NCI-H748 (cell line): ENCODE results near the gene LRP8.
A peak's percentile ranks its signal among the peaks of the same experiment; 100 is the strongest.
"Not testable (repeated sequence)": the region's sequence is repeated elsewhere in the genome, so short reads cannot be mapped to it uniquely, and the experiment has no call there.

Experiments
- DNase-seq: peaks from one replicate; lab custom pipeline; 2025; ENCODE audit not compliant: unreplicated experiment; lab: John Stamatoyannopoulos, UW

LRP8 gene

GRCh38 chr1:53285969-53286760 lies 41.7 kb downstream of the LRP8 start:
- DNase-seq: no peak

GRCh38 chr1:53285546-53285945 lies 42.3 kb downstream of the LRP8 start:
- no peak for DNase-seq

DNA sequence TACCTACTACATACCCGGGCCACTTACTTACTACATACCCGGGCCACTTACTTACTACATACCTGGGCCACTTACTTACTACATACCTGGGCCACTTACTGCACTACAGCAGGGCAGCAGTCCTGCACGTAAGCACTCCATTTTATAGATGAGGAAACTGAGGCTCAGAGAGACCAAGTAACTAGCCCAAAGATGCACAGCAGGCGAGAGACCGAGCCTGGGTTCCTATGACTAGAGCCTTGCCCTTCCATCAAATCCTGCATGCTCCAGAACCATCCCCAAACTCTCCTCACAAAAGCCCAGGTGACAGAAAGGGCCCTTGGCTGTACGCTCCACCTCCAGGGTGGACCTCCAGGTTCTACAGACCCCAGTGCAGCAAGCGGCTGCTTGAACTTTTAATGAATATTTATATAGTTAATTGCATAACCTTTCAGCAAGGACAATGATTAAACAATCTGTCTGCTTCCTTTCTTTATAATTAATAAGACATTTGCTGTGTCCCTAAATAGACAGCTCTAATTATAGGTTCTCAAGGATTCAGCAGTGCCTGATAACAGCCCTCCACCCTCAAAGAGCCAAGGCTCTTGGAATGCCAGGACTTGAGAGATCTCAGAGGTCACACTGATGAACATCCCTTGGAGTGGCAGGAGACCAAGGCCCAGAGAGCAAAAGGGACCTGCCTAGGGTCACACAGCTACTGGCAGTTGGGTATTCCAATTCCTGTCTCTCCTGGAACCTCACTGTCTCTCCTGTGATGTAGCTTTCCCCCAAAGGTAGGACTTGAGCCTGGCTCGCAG lies 43.4 kb downstream of the LRP8 start:
- no peak for DNase-seq

- DNase-seq: not testable (repeated sequence)
Observed at GRCh38 chr1:53283156-53283555, 44.7 kb downstream of the LRP8 start.

DNA sequence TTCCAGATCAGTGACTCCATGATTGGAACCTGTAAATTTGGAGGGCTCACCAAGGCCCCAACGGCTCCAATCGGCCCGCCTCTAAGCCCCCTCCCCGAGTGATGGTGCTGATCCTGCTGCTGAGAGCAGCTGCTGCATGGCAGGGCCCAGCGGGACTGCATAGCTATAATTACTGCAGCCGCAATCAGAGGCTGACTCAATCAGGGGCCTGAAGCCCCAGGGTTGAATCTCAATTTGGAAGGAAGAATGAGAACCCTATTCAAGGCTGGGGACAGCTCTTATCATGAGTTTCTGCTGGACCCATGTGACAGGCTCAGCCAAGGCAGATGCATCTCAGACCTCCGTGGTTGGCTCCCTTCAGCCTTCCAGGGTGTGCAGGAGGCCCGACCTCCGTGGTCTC lies 46.7 kb downstream of the LRP8 start:
- DNase-seq: no peak

GRCh38 chr1:53280496-53280895 lies 47.4 kb downstream of the LRP8 start:
- DNase-seq: no peak

GRCh38 chr1:53279296-53280200 lies 48.3 kb downstream of the LRP8 start:
- no peak for DNase-seq

GRCh38 chr1:53278298-53278725 lies 49.6 kb downstream of the LRP8 start:
- DNase-seq: peak; percentile 25

DNA sequence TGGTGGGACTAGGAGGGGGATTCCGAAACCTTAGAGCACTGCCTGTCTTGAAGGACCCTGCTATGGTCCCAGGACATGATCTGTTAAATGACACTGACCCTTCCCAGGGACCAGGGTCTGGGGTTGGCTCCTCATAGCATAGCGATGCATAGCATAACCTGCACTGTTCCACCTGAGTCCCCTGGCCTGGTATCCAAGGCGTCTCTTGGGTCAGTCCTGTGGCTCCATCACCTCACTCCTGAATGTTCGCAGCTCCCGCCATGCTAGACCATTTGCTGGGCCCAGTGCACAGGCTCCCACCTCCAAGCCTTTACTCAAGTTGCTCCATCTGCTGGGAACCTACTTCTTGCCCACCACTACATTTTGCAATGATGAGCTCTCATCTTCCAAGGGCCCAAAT lies 50.5 kb downstream of the LRP8 start:
- no peak for DNase-seq

DNA sequence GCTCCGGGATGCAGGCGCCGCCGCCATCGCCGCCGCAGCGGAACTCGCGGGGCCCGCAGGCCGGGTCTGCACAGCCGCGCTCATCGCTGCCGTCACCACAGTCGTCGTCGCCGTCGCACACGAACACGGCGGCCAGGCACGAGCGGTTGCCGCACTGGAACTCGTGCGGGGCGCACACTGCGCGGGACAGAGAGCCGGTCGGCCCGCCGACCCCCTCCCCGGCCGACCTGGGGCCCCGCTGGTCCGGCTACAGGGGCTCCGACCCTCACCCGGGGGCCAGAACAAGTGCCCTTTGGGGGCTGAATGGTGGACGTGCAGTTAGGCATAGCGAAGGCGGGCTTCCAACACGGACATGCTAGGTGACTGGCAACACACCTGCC lies 51.0 kb downstream of the LRP8 start:
- no peak for DNase-seq

GRCh38 chr1:53276153-53276901 lies 51.5 kb downstream of the LRP8 start:
- DNase-seq: no peak

DNA sequence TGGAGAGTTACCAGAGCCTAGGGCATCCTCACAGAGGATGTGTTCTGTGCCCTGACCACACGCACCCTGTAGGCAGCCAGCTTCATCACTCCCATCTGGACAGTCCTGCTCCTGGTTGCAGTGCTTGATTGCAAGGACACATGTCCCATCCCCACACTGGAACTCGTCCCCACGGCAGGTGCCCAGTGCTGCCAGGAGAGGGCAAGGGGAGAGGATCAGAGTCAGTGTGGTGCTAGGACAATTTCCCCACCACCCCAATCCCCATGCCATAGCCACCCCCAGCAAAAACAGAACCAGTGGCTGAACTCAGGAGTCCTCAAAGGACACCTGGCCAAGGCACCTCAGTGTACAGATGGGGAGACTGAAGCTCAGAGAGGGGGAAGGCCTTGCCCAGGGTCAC lies 52.3 kb downstream of the LRP8 start:
- no peak for DNase-seq

GRCh38 chr1:53274541-53275185 lies 53.2 kb downstream of the LRP8 start:
- no peak for DNase-seq

- DNase-seq: no peak
Observed at GRCh38 chr1:53274026-53274425, 53.8 kb downstream of the LRP8 start.

DNA sequence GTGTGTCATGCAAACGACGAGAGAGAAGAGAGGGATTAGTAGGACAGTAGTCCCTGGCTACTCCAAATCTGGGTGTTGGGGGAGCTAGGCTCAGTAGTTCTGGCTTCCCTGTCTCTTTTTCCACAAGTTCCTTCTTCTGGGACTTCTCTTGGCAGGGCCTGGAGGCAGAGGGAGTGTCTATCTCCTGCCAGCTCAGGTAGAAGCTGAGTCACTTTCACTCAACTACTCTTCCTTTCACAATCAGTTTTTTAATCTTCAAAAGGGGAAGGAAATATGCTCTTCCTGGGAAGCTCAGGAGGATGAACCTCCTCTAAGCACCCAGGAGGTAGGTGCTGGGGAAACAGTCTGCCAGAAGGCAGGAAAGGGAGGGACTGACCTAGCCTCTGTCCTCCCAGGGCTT lies 54.3 kb downstream of the LRP8 start:
- DNase-seq: no peak

DNA sequence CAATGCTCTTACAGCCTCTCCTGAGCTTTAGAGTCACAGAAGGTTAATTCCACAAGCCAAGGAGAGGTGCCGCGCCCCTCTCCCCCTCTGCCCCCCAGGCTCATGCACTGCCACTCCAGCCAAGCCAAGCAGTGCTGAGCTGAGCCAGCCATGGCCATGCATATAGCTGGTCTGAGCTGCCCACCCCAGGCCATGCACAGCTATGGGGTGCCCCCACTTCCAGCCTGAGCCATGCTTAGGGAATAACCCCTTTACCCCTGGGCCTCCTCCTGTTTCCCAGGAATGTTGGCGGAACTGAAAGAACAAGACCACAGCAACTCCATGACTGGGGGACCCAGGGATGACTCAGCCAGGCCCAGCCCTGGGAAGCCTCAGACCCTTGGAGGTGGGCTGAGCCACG lies 55.5 kb downstream of the LRP8 start:
- DNase-seq: no peak

DNA sequence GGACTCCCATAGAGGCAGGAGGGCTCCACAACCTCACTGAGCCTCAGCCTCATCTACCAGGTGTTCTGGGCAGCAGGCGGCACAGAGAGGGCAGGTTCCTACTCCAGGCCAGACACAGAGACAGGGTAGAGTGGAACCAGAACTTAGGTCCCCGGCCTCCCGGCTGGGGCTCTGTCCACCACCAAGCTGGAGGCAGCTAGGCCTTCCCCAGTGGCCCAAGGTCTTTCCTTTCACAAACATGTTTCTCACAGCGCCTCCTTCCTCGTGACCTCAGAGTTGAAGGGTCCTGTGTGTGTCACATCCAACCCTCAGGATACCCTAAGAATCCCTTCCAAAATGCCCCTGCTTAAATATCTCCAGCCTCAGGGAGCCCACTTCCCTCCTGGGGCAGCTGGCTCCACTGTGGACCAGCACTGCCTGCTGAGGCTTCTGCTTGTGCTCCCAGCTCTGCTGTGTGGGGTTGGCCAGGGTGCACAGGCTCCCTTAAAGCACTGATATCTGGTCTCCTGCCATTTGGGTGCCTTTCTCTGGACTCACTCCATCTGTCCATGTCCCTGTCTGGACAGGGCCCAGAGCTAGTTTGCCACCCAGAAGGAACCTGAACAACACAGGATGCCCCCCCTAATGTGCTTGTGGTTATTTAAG lies 56.3 kb downstream of the LRP8 start:
- DNase-seq: no peak

GRCh38 chr1:53270873-53271272 lies 57.0 kb downstream of the LRP8 start:
- DNase-seq: no peak

DNA sequence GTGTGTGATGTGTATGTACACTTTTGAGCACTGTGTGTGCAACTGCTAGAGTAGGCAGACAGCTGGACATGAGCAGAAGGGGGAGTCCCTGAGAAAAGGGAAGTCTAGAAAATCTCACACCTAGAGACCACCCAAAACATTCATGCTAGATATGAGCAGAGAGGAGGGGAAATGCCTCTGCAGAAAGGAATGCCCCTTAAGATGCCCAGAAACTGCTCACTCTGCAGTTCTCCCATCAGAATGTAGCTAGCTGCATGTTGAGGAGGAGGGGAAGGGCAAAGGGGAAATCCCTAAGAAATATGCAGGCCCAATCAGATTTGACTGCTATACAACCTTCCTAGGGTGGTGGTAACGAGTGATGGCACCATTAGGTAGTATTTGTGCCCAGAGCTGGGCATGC lies 57.8 kb downstream of the LRP8 start:
- no peak for DNase-seq

DNA sequence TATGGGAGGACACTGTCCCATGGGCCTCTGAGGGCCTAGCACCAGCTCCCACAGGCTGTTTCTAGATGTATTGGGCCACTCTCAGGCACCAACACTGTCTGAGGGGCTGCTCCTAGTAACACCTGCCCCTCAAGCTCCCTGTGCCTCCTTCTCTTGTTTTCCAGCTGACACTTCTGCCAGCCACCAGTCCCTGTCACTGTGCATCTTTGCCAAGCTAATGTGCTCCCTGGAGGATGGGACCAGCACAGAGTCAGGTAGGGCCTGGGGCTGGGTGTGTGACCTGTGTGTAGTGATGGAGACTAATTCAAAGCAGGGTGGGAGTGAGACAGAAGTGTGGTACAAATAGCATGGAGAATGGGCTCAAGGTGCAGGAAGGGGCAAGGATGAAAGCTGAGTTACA lies 60.1 kb downstream of the LRP8 start:
- no peak for DNase-seq
